T-helper 17 cell (primary cell): ENCODE results near the gene LMO7. TPM values are rescaled to one million over a fixed set of nuclear protein-coding genes. Genes with fewer than 3 reads are reported as not detected.

Source experiments
- ATAC-seq: fragments of 150-1000 bp; cut with Tn5 transposase; 2 replicates; pipeline ENCODE4 v1.10.0; 2021; ENCODE audit warnings: mild to moderate bottlenecking, moderate library complexity
- DNase-seq, 3 donors: peaks; one replicate each; pipeline versions ENCODE4 v3.0.0 to v3.0.0-alpha.2; 2020 to 2021
- H3K9me3 ChIP-seq: one replicate; pipeline ENCODE4 v1.7.0; 2013; ENCODE audit warnings: low read length, mild to moderate bottlenecking; ENCODE audit not compliant: control insufficient read depth, poor library complexity, severe bottlenecking
- H3K27ac Mint-ChIP-seq: one replicate; pipeline ENCODE4 v1.8.0; 2022; ENCODE audit warnings: mild to moderate bottlenecking, moderate library complexity, mixed read lengths
- H3K27me3 Mint-ChIP-seq: one replicate; pipeline ENCODE4 v1.8.0; 2022; ENCODE audit warnings: mixed read lengths
- H3K36me3 Mint-ChIP-seq: one replicate; pipeline ENCODE4 v1.8.0; 2022; ENCODE audit warnings: low read depth, mixed read lengths
- H3K4me1 Mint-ChIP-seq: one replicate; pipeline ENCODE4 v1.8.0; 2022; ENCODE audit warnings: mild to moderate bottlenecking, mixed read lengths
- H3K4me3 Mint-ChIP-seq: one replicate; pipeline ENCODE4 v1.8.0; 2022; ENCODE audit warnings: mild to moderate bottlenecking, moderate library complexity, mixed read lengths
- total RNA-seq, 4 donors: library from RNA in 2 of 4; stranded (reverse) in 2 of 4; gene quantifications; one replicate each; pipeline ENCODE4 v1.2.3 and lab custom pipeline; 2022 to 2026

The LMO7 gene
- total RNA-seq, 2 donors from 2014 or later = 10.2 to 12.3 TPM

DNA sequence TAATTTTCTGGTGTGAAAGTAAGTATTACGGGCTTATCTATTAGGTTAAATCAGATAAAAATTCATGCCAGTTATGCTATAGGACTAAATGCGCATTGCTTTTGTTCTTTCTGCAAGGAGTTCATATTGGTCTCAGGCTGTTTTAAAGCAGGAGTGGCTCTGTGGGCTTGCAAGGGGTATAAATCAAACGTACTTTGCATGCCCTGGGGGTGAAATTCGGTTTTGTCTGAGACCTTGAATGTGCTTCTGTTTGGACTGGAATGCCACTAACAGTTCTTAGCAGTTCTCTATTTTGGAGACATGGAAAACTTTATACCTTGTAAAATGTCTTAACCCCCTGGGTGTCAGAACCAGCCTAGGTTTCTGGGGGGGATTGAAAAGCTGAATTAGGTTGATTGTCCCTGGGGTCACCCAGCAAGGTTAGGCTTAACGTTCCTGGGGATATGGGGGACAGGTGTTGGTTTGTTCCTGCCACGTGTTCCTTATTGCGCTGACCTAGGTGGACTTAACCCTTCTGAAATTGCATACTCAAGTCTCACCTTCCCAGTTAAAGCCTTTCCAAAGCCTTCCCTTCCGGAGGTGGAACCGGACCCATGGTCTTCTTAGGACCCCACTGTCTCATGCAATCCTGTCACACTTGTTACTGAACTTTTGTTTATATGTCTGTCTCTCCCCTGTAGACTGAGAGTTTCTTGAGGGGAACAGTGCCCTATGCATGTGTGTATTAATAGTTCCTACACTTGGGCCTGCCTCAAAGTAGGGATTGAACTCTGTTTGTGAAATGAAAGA is 182.2 kb downstream of the LMO7 start:
- Mint-ChIP-seq H3K36me3 (no peaks in the 10 kb centered on the region), H3K4me3 (no peak overlapping the region), H3K27me3 (no peaks in the 10 kb centered on the region), H3K4me1 (no peaks in the 10 kb centered on the region), H3K27ac (no peak overlapping the region)
- no peaks in the 10 kb centered on the region for H3K9me3 ChIP-seq
- DNase-seq (no peak), ATAC-seq (no peak)

DNA sequence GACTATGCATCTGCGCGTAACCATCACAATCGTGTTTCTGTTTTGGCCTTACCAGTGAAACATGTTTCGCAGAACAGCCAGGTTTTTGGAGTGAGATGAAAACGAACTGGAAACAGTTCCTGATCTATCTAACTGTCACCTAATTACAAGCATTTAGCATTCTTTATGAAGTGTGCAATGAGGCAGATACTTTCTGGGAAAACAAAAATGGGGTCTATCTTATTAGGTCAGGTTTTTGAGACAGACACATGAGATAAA is 182.8 kb downstream of the LMO7 start:
- H3K36me3 Mint-ChIP-seq = no peaks in the 10 kb centered on the region
- DNase-seq (no peak), ATAC-seq (no peak)
- no peaks in the 10 kb centered on the region for H3K4me1 Mint-ChIP-seq
- H3K27me3 Mint-ChIP-seq = no peaks in the 10 kb centered on the region
- no peak overlapping the region for H3K4me3 Mint-ChIP-seq
- H3K9me3 ChIP-seq = no peaks in the 10 kb centered on the region
- no peak overlapping the region for H3K27ac Mint-ChIP-seq

DNA sequence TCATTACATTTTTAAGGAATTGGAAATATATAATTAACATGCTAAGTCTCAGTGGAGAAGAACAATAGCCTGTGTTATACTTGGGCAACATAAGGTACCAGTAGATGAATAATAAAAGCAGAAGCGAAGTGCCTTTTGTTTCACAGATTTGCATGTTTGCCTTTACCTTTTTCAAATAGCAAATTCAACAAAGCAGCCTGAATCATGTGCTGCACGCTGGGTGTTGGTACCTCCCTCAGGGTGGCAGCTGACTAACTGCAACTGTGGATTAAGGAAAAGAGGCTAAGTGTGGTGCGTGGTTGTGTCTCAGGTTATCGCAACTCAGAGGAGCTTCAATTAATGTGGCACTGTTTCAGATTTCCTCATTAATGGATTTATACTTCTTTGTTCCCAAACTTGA is 189.0 kb downstream of the LMO7 start:
- Mint-ChIP-seq H3K27me3 (no peaks in the 10 kb centered on the region), H3K4me1 (peaks cover 2% of the 10 kb centered on the region), H3K27ac (no peak overlapping the region), H3K36me3 (peaks cover 9% of the 10 kb centered on the region), H3K4me3 (no peak overlapping the region)
- DNase-seq (no peak), ATAC-seq (no peak)
- H3K9me3 ChIP-seq = no peaks in the 10 kb centered on the region

DNA sequence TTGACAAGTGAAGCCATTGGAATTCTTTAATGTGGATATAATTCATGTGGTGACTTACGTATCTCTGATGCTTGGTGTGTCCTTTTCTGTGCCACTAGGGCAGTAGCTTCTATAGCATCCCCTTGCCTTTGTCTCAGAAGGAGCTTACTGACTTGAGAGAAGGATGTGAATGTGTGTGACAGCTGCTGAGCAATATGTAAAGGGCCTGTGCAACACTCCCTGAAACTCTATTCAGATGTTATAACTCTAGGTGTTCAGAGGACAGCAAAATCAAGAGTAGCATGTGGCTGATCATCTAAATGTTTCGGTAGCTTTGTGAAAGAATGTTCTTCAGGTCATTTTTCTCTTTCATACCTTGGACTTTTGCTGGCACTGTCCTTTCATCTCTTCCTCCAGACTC is 189.5 kb downstream of the LMO7 start:
- Mint-ChIP-seq H3K4me3 (no peak overlapping the region), H3K36me3 (peaks cover 9% of the 10 kb centered on the region)
- no peak for ATAC-seq

DNA sequence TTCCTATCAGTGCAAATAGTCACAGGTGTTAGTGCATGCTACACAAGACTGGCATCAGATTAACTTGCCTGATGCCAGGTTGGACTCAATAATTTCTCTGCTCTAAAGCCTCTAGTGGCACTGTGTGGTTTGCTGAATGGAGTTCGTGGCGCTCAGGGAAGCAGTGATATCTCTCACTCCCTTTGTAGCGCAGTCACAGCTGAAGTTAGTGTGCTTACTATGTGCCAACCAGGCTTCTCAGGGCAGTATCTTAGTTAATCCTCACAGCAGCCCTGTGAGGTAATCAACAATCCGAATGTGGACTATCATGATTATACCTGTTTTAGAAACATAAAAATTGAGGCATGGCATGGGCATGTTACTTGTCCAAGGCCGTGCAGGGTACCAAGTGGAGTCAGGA is 190.3 kb downstream of the LMO7 start:
- DNase-seq (no peak), ATAC-seq (no peak)
- H3K9me3 ChIP-seq = no peaks in the 10 kb centered on the region
- H3K36me3 Mint-ChIP-seq = peaks cover 9% of the 10 kb centered on the region
- no peak overlapping the region for H3K4me3 Mint-ChIP-seq
- no peaks in the 10 kb centered on the region for H3K27me3 Mint-ChIP-seq
- H3K4me1 Mint-ChIP-seq = peaks cover 2% of the 10 kb centered on the region
- H3K27ac Mint-ChIP-seq = no peak overlapping the region

More for the DNA sequence above, 189.5 kb downstream of the LMO7 start:
- no peak for DNase-seq
- Mint-ChIP-seq H3K27ac (no peak overlapping the region), H3K27me3 (no peaks in the 10 kb centered on the region), H3K4me1 (peaks cover 2% of the 10 kb centered on the region)
- no peaks in the 10 kb centered on the region for H3K9me3 ChIP-seq

DNA sequence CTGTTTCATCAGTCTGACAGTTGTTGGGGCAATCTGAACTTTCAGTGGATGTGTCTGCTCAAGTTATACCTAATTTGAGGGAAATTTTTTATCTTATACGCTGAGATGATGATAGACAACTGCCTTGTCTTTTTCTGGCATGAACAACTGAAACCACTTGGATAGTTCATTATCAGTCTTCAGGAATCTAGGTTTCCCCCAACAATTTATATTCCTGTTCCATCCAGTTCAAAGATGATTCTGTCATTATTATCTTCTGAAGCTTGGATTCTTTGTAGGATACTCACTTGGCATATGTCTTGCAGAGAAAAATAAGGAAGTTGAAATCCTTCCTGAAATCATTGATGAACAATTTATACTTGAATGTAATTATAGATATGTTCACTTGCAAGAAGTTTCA is 193.7 kb downstream of the LMO7 start:
- Mint-ChIP-seq H3K4me3 (no peak overlapping the region), H3K36me3 (peaks cover 9% of the 10 kb centered on the region), H3K27ac (no peak overlapping the region), H3K27me3 (no peaks in the 10 kb centered on the region), H3K4me1 (peaks cover 2% of the 10 kb centered on the region)
- DNase-seq (no peak), ATAC-seq (no peak)
- H3K9me3 ChIP-seq = no peaks in the 10 kb centered on the region

DNA sequence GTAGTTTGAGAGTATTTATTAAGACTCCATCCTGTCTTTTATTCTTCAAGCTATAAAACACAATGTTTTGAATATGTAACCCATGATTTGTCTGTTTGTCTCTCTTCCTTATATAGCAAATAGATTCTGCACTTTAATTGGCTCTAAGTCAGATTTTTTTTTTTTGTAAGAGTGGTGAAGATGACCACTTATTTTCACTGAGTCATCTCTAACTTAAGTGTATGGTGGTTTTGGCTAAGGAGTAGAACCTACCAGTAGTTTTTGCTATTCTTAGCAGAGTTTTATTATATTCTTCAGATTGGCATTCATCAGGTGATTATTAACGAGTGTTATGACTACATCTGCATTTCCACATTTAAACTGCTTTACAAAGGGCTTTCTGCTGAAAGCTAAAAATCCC is 194.7 kb downstream of the LMO7 start:
- H3K27ac Mint-ChIP-seq = no peak overlapping the region
- H3K4me3 Mint-ChIP-seq = no peak overlapping the region
- H3K4me1 Mint-ChIP-seq = peaks cover 2% of the 10 kb centered on the region
- H3K27me3 Mint-ChIP-seq = no peaks in the 10 kb centered on the region
- no peak for ATAC-seq
- DNase-seq = no peak
- peaks cover 9% of the 10 kb centered on the region for H3K36me3 Mint-ChIP-seq
- no peaks in the 10 kb centered on the region for H3K9me3 ChIP-seq

DNA sequence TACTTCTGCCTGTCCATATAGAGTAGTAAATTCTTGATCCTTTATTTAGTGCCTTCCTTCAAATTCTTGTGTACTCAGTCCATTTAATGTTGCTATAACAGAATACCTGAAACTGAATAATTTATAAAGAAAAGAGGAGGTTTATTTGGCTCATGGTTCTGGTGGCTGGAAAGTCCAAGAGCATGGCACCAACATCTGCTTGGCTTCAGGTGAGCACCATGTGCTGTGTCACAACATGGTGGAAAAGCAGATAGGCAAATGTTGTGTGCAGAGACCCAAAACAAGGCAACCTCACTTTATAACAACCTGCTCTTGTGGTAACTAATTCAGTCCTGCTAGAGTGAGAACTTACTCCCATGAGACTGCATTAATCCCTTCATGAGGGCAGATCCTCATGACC is 195.3 kb downstream of the LMO7 start:
- peaks cover 2% of the 10 kb centered on the region for H3K4me1 Mint-ChIP-seq
- ATAC-seq = no peak
- peaks cover 9% of the 10 kb centered on the region for H3K36me3 Mint-ChIP-seq
- H3K4me3 Mint-ChIP-seq = no peak overlapping the region
- H3K27ac Mint-ChIP-seq = no peak overlapping the region
- H3K27me3 Mint-ChIP-seq = no peaks in the 10 kb centered on the region
- H3K9me3 ChIP-seq = no peaks in the 10 kb centered on the region
- no peak for DNase-seq

DNA sequence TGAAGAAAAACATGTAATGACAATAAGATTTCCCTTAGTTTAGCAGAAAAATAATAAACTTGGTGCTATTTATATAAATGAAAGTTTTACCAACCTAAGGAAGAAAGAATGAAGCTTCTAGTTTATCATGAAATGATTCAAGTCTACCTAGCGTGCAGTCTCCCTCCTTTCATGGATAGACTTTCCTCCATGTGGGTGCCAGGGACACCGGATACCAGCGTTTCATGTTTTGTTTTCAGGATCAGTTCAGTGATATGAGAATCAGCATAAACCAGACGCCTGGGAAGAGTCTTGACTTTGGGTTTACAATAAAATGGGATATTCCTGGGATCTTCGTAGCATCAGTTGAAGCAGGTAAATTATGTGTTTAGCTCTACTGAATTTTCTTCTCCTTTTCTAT is 196.7 kb downstream of the LMO7 start:
- peaks cover 6% of the 10 kb centered on the region for H3K36me3 Mint-ChIP-seq
- no peaks in the 10 kb centered on the region for H3K4me1 Mint-ChIP-seq
- DNase-seq (no peak), ATAC-seq (no peak)
- H3K4me3 Mint-ChIP-seq = no peak overlapping the region
- no peaks in the 10 kb centered on the region for H3K9me3 ChIP-seq
- no peaks in the 10 kb centered on the region for H3K27me3 Mint-ChIP-seq
- no peak overlapping the region for H3K27ac Mint-ChIP-seq

DNA sequence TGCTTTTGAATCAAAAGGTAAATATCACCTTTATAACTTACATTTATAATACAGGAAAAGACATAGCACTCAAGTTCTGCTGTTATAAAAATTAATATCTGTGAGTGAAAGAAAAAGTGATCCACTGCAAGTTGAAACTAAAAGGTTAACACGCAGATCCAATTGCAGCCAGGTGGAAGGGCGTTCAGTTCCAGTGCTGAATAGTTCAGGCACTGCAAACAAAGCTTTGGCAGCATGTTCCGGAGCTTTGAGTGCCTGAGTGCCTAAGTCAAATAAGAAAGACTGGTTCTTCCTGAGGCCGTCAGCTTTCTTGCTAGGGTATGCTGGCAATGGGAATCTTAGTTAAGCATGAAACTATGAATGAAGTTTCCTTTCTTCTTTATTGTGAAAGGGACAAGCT is 200.3 kb downstream of the LMO7 start:
- H3K27ac Mint-ChIP-seq = no peak overlapping the region
- no peak for DNase-seq
- H3K36me3 Mint-ChIP-seq = no peaks in the 10 kb centered on the region
- no peak overlapping the region for H3K4me3 Mint-ChIP-seq
- no peaks in the 10 kb centered on the region for H3K9me3 ChIP-seq
- no peak for ATAC-seq
- H3K27me3 Mint-ChIP-seq = no peaks in the 10 kb centered on the region
- H3K4me1 Mint-ChIP-seq = no peaks in the 10 kb centered on the region

DNA sequence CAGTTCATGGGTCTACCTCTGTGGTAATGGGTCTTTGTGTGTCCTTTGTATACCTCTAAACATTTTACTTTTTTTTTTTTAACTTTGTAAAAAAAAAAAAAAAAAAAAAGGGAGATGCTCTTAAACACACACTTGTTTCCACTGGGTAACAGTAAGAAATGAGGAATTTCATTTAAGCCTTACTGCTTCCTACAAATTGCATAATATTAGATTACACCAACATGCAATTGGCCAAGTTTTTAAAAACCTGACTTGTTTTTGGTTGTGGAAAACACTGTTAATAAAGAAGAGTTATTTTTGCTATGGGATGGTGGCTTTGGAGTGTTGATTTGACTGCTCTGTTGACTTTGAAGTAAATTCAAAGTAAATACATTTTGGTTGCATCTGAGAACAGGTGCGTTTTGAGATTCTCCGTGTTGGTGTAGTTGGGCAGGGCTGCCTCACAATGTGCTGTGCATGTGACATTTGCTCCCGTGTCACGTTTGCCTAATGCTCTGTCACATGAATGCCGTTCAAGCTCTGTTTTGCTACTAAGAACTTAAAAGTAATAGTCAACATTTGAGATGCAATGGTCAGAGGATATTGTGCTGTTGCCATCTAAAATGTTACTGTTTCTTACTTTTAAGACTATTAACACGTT is 202.4 kb downstream of the LMO7 start:
- no peak overlapping the region for H3K4me3 Mint-ChIP-seq
- peaks cover 9% of the 10 kb centered on the region for H3K36me3 Mint-ChIP-seq
- H3K9me3 ChIP-seq = no peaks in the 10 kb centered on the region
- H3K27ac Mint-ChIP-seq = no peak overlapping the region
- H3K4me1 Mint-ChIP-seq = peaks cover 3% of the 10 kb centered on the region
- no peak for DNase-seq
- no peaks in the 10 kb centered on the region for H3K27me3 Mint-ChIP-seq
- ATAC-seq = no peak

DNA sequence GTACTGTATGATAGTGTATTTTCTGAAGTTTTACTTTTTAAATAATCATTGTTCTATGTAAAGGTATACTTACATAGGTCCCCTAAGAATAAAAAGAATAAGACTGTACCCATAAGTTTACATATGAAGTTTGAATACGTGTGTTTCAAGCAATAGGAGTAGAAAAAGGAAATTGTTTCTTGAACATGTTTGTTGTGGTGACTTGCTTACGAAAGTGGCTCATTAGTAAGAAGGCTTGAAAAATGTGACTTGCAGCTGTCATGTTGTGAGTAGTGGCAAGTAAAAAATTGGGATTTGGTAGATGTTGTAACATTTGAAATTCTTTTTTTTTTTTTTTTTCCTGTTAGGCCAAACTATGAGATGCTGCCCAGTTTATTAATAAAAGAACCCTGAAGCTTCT is 203.3 kb downstream of the LMO7 start:
- H3K27me3 Mint-ChIP-seq = no peaks in the 10 kb centered on the region
- peaks cover 3% of the 10 kb centered on the region for H3K4me1 Mint-ChIP-seq
- H3K36me3 Mint-ChIP-seq = peaks cover 9% of the 10 kb centered on the region
- DNase-seq = no peak
- no peak for ATAC-seq
- H3K9me3 ChIP-seq = no peaks in the 10 kb centered on the region
- H3K27ac Mint-ChIP-seq = no peak overlapping the region
- H3K4me3 Mint-ChIP-seq = no peak overlapping the region

DNA sequence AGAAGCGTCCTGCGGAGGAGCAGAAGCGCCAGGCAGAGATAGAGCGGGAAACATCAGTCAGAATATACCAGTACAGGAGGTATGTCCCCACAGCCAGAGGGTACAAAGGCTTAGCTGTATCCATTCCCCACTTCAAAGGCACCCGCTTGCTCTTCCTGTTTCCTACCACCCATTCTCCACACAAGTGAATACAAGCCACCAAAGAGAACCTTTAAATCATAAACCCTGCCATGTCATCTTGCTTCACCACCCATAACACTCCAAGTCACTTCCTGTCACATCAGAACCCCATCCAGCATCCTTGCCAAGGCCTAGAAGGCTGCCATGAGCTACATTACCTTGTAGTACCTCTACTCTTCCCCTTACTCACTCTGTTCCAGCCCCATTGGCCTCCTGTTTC is 205.8 kb downstream of the LMO7 start:
- DNase-seq = no peak
- Mint-ChIP-seq H3K4me1 (peaks cover 5% of the 10 kb centered on the region), H3K4me3 (no peak overlapping the region), H3K27ac (no peak overlapping the region), H3K36me3 (peaks cover 9% of the 10 kb centered on the region), H3K27me3 (no peaks in the 10 kb centered on the region)
- no peak for ATAC-seq
- no peaks in the 10 kb centered on the region for H3K9me3 ChIP-seq

DNA sequence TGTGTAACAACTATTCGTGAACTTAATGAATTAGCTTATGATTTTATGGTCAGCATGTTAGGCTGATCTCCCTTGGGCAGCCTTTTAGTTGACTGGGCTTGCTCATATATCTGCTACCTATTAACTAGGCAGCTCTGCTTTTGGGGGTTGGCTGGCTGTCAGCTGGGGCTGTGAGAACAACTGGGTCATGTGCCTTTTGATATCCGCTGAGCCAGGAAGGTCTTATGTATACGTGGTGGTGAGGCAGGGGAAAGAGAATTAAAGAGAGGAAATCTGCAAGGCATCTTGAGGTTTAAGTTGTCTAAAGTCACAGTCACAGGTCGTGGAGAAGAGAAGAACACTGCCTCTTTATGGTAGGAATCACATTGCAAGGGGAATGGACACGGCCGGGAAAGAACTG is 206.9 kb downstream of the LMO7 start:
- DNase-seq = no peak
- Mint-ChIP-seq H3K4me1 (peaks cover 5% of the 10 kb centered on the region), H3K4me3 (no peak overlapping the region), H3K27ac (no peak overlapping the region), H3K36me3 (peaks cover 9% of the 10 kb centered on the region), H3K27me3 (no peaks in the 10 kb centered on the region)
- no peaks in the 10 kb centered on the region for H3K9me3 ChIP-seq
- no peak for ATAC-seq
